Measurements from ENCODE around the gene TRIM8.

DNA sequence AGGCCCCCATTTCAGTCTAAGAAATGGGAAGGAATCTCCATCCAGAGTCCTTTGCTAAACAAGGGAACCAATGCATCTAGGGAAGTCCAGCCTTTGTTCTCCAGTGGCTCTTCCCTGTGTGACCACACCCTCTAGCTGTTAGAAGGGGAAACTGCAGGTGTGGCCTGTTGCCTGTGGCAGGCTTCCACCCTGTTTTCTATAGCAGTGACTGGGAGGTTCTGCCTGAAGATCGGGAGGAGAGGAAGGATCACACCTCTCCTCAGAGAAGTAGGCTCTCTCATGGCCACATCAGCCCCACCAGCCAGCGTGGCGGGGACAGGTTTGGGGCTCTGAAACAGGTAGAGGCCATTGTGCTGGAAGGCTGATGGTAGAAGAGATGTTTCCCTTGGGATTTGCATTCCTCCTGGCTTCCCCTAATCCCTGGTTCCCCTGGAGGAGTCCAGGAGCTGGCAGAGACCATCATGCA lies 47.7 kb upstream of the TRIM8 start:
- TF ChIP-seq, protein P1, sequence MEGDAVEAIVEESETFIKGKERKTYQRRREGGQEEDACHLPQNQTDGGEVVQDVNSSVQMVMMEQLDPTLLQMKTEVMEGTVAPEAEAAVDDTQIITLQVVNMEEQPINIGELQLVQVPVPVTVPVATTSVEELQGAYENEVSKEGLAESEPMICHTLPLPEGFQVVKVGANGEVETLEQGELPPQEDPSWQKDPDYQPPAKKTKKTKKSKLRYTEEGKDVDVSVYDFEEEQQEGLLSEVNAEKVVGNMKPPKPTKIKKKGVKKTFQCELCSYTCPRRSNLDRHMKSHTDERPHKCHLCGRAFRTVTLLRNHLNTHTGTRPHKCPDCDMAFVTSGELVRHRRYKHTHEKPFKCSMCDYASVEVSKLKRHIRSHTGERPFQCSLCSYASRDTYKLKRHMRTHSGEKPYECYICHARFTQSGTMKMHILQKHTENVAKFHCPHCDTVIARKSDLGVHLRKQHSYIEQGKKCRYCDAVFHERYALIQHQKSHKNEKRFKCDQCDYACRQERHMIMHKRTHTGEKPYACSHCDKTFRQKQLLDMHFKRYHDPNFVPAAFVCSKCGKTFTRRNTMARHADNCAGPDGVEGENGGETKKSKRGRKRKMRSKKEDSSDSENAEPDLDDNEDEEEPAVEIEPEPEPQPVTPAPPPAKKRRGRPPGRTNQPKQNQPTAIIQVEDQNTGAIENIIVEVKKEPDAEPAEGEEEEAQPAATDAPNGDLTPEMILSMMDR (IDR thresholded peaks at IDR 0.05), result peak; percentile 85 to 94 (median 88)
- TF ChIP-seq POLR2A (IDR thresholded peaks at IDR 0.05), result no peak
